K562 (cell line): Measurements from ENCODE around the gene JKAMP. TPM values are rescaled to one million over a fixed set of nuclear protein-coding genes. Genes with fewer than 3 reads are reported as not detected.

Experiments used
- CREB1 ChIP-seq, 2 experiments: sonication (generic) in 1 of 2; formaldehyde crosslinking in 1 of 2; IDR thresholded peaks; 2 replicates each; pipeline versions ENCODE4 v1.6.1 to v1.8.0; 2012 to 2022; ENCODE audit warnings: inconsistent platforms in 1 of 2, mild to moderate bottlenecking in 1 of 2, missing genetic modification reagents in 1 of 2, moderate library complexity in 1 of 2
- CREM ChIP-seq: IDR thresholded peaks from 2 replicates; pipeline ENCODE4 v1.6.1; 2014; ENCODE audit warnings: antibody characterized with exemption, low read depth
- ETV6 ChIP-seq, 3 experiments: fragments of 150-350 bp in 1 of 3; sonication (generic) in 1 of 3; formaldehyde crosslinking in 1 of 3; IDR thresholded peaks; 2 replicates each; pipeline versions ENCODE4 v1.6.1 to v1.8.0; 2014 to 2022; ENCODE audit warnings: borderline replicate concordance in 2 of 3, low read depth in 2 of 3, antibody characterized with exemption in 1 of 3, low read length in 1 of 3, mild to moderate bottlenecking in 1 of 3, missing genetic modification reagents in 1 of 3
- GTF2F1 ChIP-seq: IDR thresholded peaks from 2 replicates; pipeline ENCODE4 v1.6.1; 2011; ENCODE audit warnings: low read depth, low read length, improper control_type of control experiment
- HDAC8 ChIP-seq: fragments of 450-650 bp; IDR thresholded peaks from 2 replicates; pipeline ENCODE4 v1.6.1; 2016; ENCODE audit warnings: mild to moderate bottlenecking, missing genetic modification characterization, moderate library complexity, missing compliant biosample characterization
- HMG20A ChIP-seq: fragments of 450-650 bp; formaldehyde crosslinking; conservative IDR thresholded peaks from 2 replicates; pipeline ENCODE4 v1.4.0; 2020; ENCODE audit warnings: mild to moderate bottlenecking, mixed read lengths
- HNRNPUL1 ChIP-seq: fragments of 200-400 bp; formaldehyde crosslinking; IDR thresholded peaks from 2 replicates; pipeline ENCODE4 v1.6.1; 2017; ENCODE audit warnings: low read length
- NFATC3 ChIP-seq: fragments of 450-650 bp; IDR thresholded peaks from 2 replicates; pipeline ENCODE4 v1.6.1; 2017; ENCODE audit warnings: mild to moderate bottlenecking
- POLR3G ChIP-seq: IDR thresholded peaks from 2 replicates; pipeline ENCODE4 v1.6.1; 2011; ENCODE audit not compliant: insufficient read length, insufficient replicate concordance; ENCODE audit errors: extremely low read depth
- POU5F1 ChIP-seq: fragments of 150-350 bp; IDR thresholded peaks from 2 replicates; pipeline ENCODE4 v1.6.1; 2014; ENCODE audit warnings: borderline replicate concordance, low read length, low read depth, mild to moderate bottlenecking; ENCODE audit not compliant: partially characterized antibody
- SETDB1 ChIP-seq: IDR thresholded peaks from one replicate; pipeline ENCODE4 v1.6.1; 2012; ENCODE audit warnings: low read length, control low read depth, inconsistent platforms
- SP1 ChIP-seq: sonication (generic); formaldehyde crosslinking; IDR thresholded peaks from 2 replicates; pipeline ENCODE4 v1.8.1; 2022; ENCODE audit warnings: mild to moderate bottlenecking, missing genetic modification reagents
- TCFL5 ChIP-seq: fragments of 250-450 bp; sonication (Bioruptor Pico); conservative IDR thresholded peaks from 2 replicates; pipeline ENCODE4 v1.6.1; 2021; ENCODE audit warnings: mild to moderate bottlenecking, moderate library complexity, matching md5 sums
- VEZF1 ChIP-seq: fragments of 200-800 bp; sonication (Bioruptor generic); IDR thresholded peaks from 2 replicates; pipeline ENCODE4 v1.6.1; 2017; ENCODE audit warnings: missing genetic modification characterization, missing compliant biosample characterization
- ZNF184 ChIP-seq: sonication (generic); formaldehyde crosslinking; IDR thresholded peaks from 2 replicates; pipeline ENCODE4 v1.5.0; 2020; ENCODE audit warnings: missing genetic modification reagents
- ZNF518B ChIP-seq: fragments of 250-450 bp; sonication (Bioruptor Pico); IDR thresholded peaks from 2 replicates; pipeline ENCODE4 v1.5.0; 2021; ENCODE audit warnings: mild to moderate bottlenecking, moderate library complexity
- ZSCAN32 ChIP-seq: fragments of 450-650 bp; formaldehyde crosslinking; IDR thresholded peaks from 2 replicates; pipeline ENCODE4 v1.4.0; 2020; ENCODE audit warnings: mild to moderate bottlenecking, moderate library complexity
- polyA plus RNA-seq, 8 experiments: library from polyadenylated mRNA; depleted of rRNA in 4 of 8; stranded (reverse) in 5 of 8; unstranded in 3 of 8; fragments of >200 nt; fragmentation: Nextera tagmentation in 2 of 8; fragmentation: Illumina TruSeq in 1 of 8; extraction: Ambion mirVana in 2 of 8; extraction: Trizol in 1 of 8; gene quantifications; 2 replicates each; pipeline versions ENCODE4 v1.2.1 to v1.2.3, GENCODE V29; 2011 to 2014; ENCODE audit warnings: inconsistent platforms in 1 of 8, missing spikeins in 1 of 8
- total RNA-seq, 7 experiments: library from RNA; depleted of rRNA in 6 of 7; stranded (reverse); fragments of >200 nt in 6 of 7; fragmentation: Illumina TruSeq in 2 of 7; extraction: Trizol in 2 of 7; gene quantifications; 2 replicates each; pipeline versions ENCODE4 v1.2.1 to v1.2.3, GENCODE V29; 2011 to 2021; ENCODE audit warnings: low replicate concordance in 1 of 7
- TF ChIP-seq, protein P1 (sequence below), 2 experiments: fragments of 450-650 bp in 1 of 2; sonication (generic) in 1 of 2; formaldehyde crosslinking; conservative IDR thresholded peaks; 2 replicates each; pipeline versions ENCODE4 v1.4.0 to v1.8.1; 2020 to 2022; ENCODE audit warnings: mild to moderate bottlenecking in 1 of 2, missing genetic modification reagents in 1 of 2
- TF ChIP-seq, protein P2 (sequence below), 2 experiments: IDR thresholded peaks; 2 replicates each; pipeline ENCODE4 v1.6.1; 2011; ENCODE audit warnings: borderline replicate concordance in 1 of 2, control low read depth in 1 of 2, low read depth in 1 of 2, low read length in 1 of 2, mild to moderate bottlenecking in 1 of 2, mixed read lengths in 1 of 2, moderate library complexity in 1 of 2; ENCODE audit not compliant: insufficient read depth in 1 of 2, insufficient read length in 1 of 2, poor library complexity in 1 of 2, severe bottlenecking in 1 of 2; ENCODE audit errors: extremely low read depth in 1 of 2

The JKAMP gene
- total and polyA plus RNA-seq, 9 of the 15 experiments (the other 6 are each of a cell fraction or from before 2014, with no cell fraction given): 19.3 to 119 (median 33.8) TPM

GRCh38 chr14:59483819-59484638 is at the start of gene JKAMP, which contains the start of gene L3HYPDH (continued):
- TF ChIP-seq GTF2F1 (no peak), CREB1 (IDR thresholded peaks at IDR 0.05) (no peak), CREB1 (CRISPR knock-in tag; IDR thresholded peaks at IDR 0.05) (peak; percentile 72), VEZF1 (CRISPR knock-in tag) (no peak; the same call in 1 of the 2 replicates), ZNF518B (CRISPR knock-in tag) (no peak), HNRNPUL1 (no peak), POLR3G (no peak), TCFL5 (CRISPR knock-in tag) (no peak), SETDB1 (no peak), HDAC8 (no peak), NFATC3 (no peak), ETV6 (IDR thresholded peaks at IDR 0.05; ENCODE audit: borderline replicate concordance in 1 of 2, low read depth in 2 of 2, low read length in 1 of 2) (no peak), ETV6 (CRISPR knock-in tag; IDR thresholded peaks at IDR 0.05; ENCODE audit: borderline replicate concordance) (peak; percentile 39; the same call in 1 of the 2 replicates), ZSCAN32 (CRISPR knock-in tag) (no peak), POU5F1 (no peak), ZNF184 (CRISPR knock-in tag) (no peak), HMG20A (CRISPR knock-in tag) (no peak), CREM (peak; percentile 43), SP1 (CRISPR knock-in tag) (peak; percentile 78)
- TF ChIP-seq, protein P1, sequence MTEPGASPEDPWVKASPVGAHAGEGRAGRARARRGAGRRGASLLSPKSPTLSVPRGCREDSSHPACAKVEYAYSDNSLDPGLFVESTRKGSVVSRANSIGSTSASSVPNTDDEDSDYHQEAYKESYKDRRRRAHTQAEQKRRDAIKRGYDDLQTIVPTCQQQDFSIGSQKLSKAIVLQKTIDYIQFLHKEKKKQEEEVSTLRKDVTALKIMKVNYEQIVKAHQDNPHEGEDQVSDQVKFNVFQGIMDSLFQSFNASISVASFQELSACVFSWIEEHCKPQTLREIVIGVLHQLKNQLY (CRISPR knock-in tag; conservative IDR thresholded peaks at IDR 0.05): no peak
- TF ChIP-seq, protein P2, sequence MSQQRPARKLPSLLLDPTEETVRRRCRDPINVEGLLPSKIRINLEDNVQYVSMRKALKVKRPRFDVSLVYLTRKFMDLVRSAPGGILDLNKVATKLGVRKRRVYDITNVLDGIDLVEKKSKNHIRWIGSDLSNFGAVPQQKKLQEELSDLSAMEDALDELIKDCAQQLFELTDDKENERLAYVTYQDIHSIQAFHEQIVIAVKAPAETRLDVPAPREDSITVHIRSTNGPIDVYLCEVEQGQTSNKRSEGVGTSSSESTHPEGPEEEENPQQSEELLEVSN (IDR thresholded peaks at IDR 0.05; ENCODE audit: borderline replicate concordance in 1 of 2, extremely low read depth in 1 of 2, insufficient read depth in 1 of 2, insufficient read length in 1 of 2, low read depth in 1 of 2, low read length in 1 of 2, poor library complexity in 1 of 2, severe bottlenecking in 1 of 2): peak; percentile 80 to 84
